Kasumi-1 (cell line): ENCODE data around the gene RHOT1.

ENCODE experiments used
- DNase-seq, 2 experiments: peaks; one replicate each; lab custom pipeline; 2025; lab: John Stamatoyannopoulos, UW

Gene RHOT1

GRCh38 chr17:32269377-32269776 lies 127.1 kb downstream of the RHOT1 start:
- DNase-seq = no peak

GRCh38 chr17:32271844-32272243 lies 129.5 kb downstream of the RHOT1 start:
- no peak for DNase-seq

DNA sequence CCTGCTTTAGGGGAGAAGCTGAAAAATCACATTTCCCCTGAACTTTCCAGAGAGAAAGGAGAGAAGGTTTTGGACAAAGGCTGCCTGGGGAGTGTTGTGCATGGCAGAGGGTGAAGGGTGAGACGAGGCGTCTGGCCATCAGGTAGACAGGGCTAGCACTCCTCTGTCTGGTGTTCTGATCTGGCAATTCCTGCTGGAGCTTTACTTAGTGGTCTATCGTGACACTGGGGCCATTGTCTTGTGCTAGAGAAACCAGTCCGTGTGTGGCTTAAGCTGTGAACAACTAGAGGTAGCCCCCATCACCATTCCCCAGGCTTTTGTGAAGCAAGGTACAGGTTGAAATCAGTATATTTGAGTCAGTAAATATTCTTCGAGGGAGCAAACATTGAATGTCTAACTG lies 131.8 kb downstream of the RHOT1 start:
- no peak for DNase-seq

- DNase-seq = no peak
Observed at GRCh38 chr17:32274643-32275042, 132.3 kb downstream of the RHOT1 start.
